HG02973 (cell line): Measurements from ENCODE around the gene HNRNPAB.
"Not testable (repeated sequence)": the region's sequence is repeated elsewhere in the genome, so short reads cannot be mapped to it uniquely, and the experiment has no call there.

Experiments used
- ATAC-seq: cut with Tn5 transposase; IDR thresholded peaks from one replicate; pipeline ENCODE4 v1.9.1; 2021; ENCODE audit warnings: moderate library complexity; ENCODE audit not compliant: unreplicated experiment

HNRNPAB gene

DNA sequence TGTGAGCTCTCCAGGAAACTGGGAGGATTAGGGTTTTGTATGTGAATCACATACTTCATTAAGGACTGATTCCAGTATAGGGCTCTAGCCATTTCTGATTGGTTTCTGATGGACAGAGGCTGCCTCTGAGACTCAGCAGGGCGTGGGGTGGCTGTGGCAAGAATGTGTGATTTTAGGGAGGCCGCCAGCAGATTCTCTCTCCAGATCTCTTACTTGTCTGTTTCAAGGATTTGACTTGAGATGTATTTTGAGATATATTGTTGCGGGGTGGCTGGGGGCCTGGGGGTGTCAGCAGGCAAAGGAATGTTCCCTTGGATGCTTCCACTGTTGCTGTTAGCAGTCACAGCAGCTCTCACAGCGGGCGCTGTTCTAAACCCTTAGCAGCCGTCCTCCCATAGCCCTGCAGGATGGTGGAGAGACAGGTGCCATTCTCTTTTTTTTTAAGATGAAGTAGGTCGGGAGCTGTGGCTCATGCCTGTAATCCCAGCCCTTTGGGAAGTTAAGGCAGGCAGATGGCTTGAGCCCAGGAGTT is 8.0 kb upstream of the HNRNPAB start:
- ATAC-seq = no peak

DNA sequence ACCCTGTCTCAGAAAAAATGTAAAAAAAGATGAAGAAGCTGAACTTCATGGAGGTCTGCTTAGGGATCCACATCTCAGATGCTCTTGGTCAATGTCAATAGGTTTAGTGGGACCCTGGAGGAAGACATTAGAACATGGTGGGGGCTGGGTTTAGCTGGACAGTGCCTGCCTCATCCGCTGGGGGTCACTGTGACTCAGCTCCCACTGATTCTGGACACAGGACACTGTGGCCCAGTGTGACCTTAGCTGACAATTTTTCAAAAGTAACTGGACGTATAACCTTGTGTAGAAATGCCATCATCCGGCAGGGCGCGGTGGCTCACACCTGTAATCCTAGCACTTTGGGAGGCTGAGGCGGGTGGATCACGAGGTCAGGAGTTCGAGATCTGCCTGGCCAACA is 7.3 kb upstream of the HNRNPAB start:
- ATAC-seq = no peak

DNA sequence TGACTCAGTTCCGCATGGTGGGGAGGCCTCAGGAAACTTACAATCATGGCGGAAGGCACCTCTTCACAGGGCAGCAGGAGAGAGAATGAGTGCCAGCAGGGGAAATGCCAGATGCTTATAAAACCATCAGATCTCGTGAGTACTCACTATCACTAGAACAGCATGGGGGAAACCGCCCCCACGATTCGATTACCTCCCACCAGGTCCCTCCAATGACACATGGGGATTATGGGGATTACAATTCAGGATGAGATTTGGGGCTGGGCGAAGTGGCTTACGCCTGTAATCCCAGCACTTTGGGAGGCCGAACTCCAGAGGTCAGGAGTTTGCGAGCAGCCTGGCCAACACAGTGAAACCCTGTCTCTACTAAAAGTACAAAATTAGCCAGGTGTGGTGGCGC is 6.2 kb upstream of the HNRNPAB start:
- ATAC-seq = not testable (repeated sequence)

DNA sequence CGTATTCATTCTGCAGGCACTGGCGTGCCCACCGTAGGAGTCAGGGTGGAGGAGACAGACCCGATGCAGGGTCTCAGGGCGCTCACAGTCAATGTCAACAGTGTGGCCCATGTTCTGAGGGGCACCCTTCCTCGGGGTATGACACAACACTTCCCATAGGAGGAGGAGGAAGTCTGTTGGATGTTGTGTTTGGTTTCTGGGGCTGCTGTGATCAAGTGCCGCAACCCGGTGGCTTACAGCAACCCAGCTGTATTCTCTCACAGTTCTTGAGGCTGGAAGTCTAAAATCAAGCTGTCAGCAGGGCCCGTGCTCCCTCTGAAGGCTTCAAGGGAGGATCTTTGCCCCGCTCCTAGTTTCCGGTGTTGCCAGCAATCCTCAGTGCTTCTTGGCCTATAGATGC is 5.6 kb upstream of the HNRNPAB start:
- ATAC-seq = no peak

DNA sequence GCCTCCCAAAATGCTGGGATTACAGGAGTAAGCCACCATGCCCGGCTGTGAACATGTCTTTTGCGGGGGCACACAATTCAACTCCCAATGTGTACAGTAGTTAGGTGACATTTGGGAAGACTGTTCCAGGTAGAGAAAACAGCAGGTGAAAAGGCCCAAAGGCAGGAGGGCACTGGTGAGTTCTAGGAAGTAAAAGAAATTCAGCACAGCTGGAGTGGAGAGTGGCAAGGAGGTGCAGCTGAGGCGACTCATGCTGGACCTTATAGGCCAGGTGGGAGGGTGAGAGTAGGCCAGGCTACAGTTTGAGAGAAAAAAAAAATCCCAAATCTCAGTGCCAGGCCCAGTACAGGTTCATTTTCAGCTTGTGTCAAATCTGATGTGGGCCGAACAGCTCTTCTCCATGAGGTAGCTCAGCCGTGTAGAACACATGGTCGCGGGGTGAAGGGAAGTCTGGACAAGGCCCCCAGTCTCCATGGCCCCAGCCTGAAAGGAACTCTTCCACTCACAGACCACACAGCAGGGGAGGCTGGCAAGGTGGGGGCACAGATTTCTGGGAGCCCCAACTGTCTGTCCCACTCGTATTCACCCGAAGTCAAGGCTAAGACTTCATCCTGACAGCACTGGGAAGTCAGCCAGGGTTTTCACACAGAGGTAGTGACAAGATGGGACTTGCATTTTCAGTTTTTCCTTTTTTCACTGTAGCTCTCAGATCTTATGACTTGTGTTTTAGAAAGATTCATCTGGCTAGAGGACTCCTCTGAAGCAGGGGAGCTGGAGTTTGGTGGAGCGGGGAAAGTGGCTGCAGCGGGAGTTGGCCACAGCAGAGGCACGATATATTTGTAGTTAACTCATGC is 4.5 kb upstream of the HNRNPAB start:
- no peak for ATAC-seq

DNA sequence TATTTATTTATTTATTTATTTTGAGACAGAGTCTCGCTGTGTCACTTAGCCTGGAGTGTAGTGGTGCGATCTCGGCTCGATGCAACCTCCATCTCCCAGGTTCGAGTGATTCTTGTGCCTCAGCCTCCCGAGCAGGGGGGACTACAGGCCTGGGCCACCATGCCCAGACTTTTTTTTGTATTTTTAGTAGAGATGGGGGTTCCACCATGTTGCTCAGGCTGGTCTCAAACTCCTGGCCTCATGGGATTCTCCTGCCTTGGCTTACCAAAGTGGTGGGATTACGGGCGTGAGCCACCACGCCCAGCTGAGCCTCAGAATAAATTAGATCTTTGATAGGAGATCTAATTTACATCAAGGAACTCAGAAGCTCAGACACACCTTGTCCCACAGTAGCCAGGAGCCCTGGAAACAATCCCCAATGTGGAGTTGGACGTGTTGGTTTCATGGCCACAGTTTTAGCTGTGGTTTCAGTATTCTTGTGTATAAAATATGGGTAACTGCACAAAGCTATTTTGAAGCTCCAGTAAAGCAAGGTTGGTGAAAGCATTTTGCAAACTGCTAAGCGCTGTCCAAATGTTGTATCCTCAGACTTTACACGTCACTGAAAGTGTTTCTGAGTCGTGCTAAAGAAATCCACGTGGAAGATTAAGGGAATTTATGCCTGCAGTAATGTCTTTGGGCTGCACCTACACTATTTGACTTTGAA is 3.0 kb upstream of the HNRNPAB start:
- ATAC-seq = no peak

DNA sequence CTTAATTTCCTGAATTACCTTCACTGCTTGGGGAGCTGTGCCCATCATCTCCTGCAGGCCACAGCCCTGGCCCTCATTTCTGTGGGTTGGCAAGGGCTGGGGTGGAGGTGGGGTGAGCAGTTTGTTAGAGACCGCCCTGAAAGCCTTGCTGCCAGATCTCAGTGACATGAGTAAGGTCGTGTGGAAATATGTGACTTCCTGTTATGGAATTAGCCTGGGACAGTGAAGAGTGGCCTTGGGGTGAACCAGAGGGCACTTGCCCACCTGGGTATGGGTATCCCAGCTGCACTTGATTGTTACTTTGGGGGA is 2.5 kb upstream of the HNRNPAB start:
- ATAC-seq = no peak

- no peak for ATAC-seq
Measured at GRCh38 chr5:178202541-178202940, 1.8 kb upstream of the HNRNPAB start.

- peak; percentile 5 for ATAC-seq
Measured at GRCh38 chr5:178203670-178204181, 607 bp upstream of the HNRNPAB start.

- ATAC-seq = peak; percentile 50
Measured at GRCh38 chr5:178204935-178205748, 809 bp downstream of the HNRNPAB start.

DNA sequence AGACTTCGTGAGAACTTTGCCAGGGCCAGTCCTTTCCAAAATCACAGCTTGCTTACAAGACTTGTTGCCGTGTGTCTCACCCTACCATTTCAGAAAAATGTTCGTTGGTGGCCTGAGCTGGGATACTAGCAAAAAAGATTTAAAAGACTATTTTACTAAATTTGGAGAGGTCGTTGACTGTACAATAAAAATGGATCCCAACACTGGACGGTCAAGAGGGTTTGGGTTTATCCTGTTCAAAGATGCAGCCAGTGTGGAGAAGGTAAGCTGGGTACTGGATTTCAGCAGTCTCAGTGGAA is 1.4 kb downstream of the HNRNPAB start:
- ATAC-seq = no peak

GRCh38 chr5:178206166-178207101 is 2.1 kb downstream of the HNRNPAB start:
- ATAC-seq = no peak

GRCh38 chr5:178207183-178207916 is 3.0 kb downstream of the HNRNPAB start:
- no peak for ATAC-seq

GRCh38 chr5:178207917-178208280 is 3.6 kb downstream of the HNRNPAB start:
- ATAC-seq = no peak

DNA sequence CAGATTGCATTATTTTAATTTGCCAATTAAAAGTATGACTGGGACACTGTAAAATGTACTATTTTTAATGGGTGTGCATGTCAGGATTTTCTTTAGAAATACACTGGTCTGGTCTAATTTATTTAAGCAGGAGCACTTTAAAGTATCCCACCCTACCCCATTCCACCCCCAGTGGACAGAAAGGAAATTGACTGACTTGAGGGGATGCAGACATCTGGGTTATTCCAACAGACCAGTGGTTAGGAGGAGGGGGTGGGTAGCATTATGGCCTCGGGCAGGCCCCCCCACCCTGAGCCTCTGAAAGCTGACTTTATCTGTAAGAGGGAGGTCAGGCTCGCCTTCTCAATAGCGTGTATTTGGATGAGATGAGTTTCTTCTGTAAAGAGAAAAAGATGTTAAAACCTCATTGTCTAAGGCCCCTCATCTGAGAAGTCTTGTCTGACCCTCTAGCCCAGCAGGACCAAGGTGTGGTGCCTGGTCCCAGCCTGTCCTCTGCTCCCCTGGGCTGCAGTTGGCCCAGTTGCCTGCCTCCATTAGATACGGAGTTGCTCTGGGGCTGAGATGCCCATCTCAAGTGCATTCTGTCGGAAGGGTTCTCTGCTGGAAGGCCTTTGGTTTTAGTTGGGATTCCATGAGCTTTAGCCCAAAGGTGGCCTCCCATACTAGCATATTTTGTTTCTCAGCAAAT is 4.4 kb downstream of the HNRNPAB start:
- no peak for ATAC-seq

GRCh38 chr5:178209334-178210072 is 5.2 kb downstream of the HNRNPAB start:
- ATAC-seq = no peak

GRCh38 chr5:178210073-178210535 is 5.8 kb downstream of the HNRNPAB start:
- ATAC-seq = no peak

GRCh38 chr5:178210686-178211085 is 6.4 kb downstream of the HNRNPAB start:
- no peak for ATAC-seq
